ENCODE results near the gene PDZK1IP1. TPM values are rescaled to one million over a fixed set of nuclear protein-coding genes. Genes with fewer than 3 reads are reported as not detected.
A peak's percentile ranks its signal among the peaks of the same experiment; 100 is the strongest.

PDZK1IP1 gene, protein sequence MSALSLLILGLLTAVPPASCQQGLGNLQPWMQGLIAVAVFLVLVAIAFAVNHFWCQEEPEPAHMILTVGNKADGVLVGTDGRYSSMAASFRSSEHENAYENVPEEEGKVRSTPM
- total RNA-seq: 10 to 100 TPM in 1 of 4 donors, under 1 TPM in 1, not detected in 2; 0.78 to 13.0 TPM

DNA sequence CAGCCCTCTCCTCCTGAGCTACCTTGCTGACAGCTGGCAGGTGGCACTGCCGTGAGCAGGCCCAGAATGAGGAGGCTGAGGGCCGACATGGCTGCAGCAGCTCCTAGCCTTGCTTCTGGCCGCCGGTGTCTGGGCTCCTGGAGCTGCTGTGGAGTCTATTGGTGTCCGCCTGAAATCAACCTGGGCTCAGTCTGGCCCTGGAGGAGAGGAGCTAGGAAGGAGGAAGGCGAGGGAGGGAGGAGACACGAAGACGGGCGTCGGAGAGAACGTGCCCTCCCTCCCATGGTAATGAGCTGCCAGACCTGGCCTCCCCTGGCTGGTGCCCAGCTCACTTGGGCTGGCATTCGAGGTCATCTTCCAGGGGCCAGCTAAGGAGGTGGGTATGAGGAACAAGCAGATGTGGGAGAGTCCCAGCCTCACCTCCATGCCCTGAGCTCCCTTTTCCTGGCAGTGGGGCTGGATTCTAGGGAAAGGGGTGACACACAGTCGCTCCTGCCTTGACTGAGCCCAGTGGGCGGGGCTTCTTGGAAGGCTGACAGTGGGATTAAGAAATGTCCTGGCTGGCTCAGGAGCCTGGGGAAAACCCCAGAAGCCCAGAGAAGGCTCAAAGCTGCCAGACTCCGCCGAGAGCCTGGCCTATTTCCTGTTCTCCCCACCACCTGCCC lies at the start of gene PDZK1IP1:
Gene PDZK1IP1, minus strand, starts transcription at position 193 of the 665 bp plus-strand sequence. Its CDS starts 104 bp downstream, at position 89.
- ATAC-seq: peak; percentile 93
- Histone ChIP-seq H3K4me3 (no peak within 1 kb of the TSS), H3K27me3 (peaks cover 6% of the 10 kb centered on the region), H3K36me3 (no peaks in the 10 kb centered on the region), H3K27ac (peak within 1 kb of the TSS in 3 of 4 donors; percentile 15 to 69 (median 33)), H3K4me1 (peaks cover 0 to 29% (median 8%) of the 10 kb centered on the region in 3 donors), H3K9me3 (no peaks in the 10 kb centered on the region)
- TF ChIP-seq EP300 (IDR thresholded peaks at IDR 0.05): no peak
- peak; percentile 81 for TF ChIP-seq POLR2AphosphoS5 (IDR thresholded peaks at IDR 0.05)
- 35% methylated on average over 5 of the region's 16 CpGs; no CpG with 5 or more reads in 1 of the 2 donors for WGBS, 2 donors (ENCODE audit: low coverage in 1 of 2)

DNA sequence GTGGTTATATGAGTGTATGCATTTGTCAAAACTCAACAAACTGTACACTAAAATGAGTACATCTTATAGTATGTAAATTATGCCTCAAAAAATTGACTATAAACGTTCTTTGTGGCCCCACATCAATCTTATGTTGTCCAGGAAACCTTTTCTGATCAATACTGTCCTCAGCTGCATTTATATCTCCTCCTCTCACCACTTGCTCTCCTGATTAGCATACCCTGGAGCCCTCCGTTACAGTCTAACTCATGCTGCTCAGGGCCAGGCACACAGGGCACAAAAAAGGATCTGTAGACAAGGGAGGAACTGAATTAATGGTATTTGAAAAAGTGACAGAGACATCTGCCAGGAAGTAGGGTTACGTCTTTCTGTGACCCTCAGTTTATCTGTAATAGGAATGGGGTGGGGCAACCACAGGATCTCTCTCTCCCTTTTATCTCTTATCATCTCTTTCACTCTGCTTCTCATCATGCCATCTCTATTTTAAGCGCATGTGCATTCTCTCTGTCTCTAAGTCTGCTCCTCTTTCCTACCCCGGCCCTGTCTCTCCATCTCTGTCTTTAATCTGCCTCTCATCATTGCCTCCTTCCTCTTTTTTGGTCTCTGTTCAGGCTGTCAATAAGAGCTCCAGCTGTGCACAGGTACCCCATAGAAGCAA lies 49.2 kb upstream of the PDZK1IP1 start:
- TF ChIP-seq EP300 (IDR thresholded peaks at IDR 0.05): no peak
- TF ChIP-seq, protein P1, sequence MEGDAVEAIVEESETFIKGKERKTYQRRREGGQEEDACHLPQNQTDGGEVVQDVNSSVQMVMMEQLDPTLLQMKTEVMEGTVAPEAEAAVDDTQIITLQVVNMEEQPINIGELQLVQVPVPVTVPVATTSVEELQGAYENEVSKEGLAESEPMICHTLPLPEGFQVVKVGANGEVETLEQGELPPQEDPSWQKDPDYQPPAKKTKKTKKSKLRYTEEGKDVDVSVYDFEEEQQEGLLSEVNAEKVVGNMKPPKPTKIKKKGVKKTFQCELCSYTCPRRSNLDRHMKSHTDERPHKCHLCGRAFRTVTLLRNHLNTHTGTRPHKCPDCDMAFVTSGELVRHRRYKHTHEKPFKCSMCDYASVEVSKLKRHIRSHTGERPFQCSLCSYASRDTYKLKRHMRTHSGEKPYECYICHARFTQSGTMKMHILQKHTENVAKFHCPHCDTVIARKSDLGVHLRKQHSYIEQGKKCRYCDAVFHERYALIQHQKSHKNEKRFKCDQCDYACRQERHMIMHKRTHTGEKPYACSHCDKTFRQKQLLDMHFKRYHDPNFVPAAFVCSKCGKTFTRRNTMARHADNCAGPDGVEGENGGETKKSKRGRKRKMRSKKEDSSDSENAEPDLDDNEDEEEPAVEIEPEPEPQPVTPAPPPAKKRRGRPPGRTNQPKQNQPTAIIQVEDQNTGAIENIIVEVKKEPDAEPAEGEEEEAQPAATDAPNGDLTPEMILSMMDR (IDR thresholded peaks at IDR 0.05): no peak
- TF ChIP-seq POLR2AphosphoS5 (IDR thresholded peaks at IDR 0.05): no peak
- no peak for TF ChIP-seq POLR2A (IDR thresholded peaks at IDR 0.05)
- no peak for ATAC-seq
- Histone ChIP-seq H3K27me3 (peaks cover 50% of the 10 kb centered on the region), H3K27ac (no peak overlapping the region), H3K4me3 (no peak overlapping the region), H3K4me1 (peaks cover 0 to 12% (median 0%) of the 10 kb centered on the region in 3 donors), H3K9me3 (no peaks in the 10 kb centered on the region), H3K36me3 (no peaks in the 10 kb centered on the region)
- WGBS, 2 donors (ENCODE audit: low coverage in 1 of 2): 55 to 73% methylated on average over 5 of the region's 5 CpGs

DNA sequence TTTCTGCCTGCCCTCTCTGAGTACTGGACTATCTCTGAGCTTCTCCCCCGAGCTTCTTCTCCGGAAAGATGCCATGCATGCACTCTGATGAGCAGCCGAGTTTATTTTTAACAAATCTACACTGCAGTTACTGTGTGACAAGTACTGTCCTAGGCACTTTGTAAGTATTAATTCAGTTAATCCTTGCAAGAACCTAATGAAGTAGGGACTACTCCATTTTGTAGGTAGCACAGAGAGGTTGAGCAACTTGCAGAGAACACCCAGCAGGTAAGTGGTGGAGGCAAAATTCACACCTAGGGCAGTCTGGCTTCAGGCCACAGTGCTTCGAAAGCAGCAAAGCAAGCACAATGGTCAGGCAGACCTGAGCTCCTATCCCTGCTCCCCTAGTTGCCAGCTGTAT lies 46.0 kb upstream of the PDZK1IP1 start:
- WGBS, 2 donors (ENCODE audit: low coverage in 1 of 2): 69% methylated on average over 4 of the region's 4 CpGs; no CpG with 5 or more reads in 1 of the 2 donors
- Histone ChIP-seq H3K4me3 (no peak overlapping the region), H3K27me3 (peaks cover 59% of the 10 kb centered on the region), H3K9me3 (no peaks in the 10 kb centered on the region), H3K27ac (peak overlapping the region in 1 of 4 donors; percentile 41), H3K36me3 (no peaks in the 10 kb centered on the region), H3K4me1 (peaks cover 0 to 30% (median 11%) of the 10 kb centered on the region in 3 donors)
- no peak for ATAC-seq
- TF ChIP-seq EP300 (IDR thresholded peaks at IDR 0.05): no peak
- no peak for TF ChIP-seq POLR2AphosphoS5 (IDR thresholded peaks at IDR 0.05)
- TF ChIP-seq, protein P1 (IDR thresholded peaks at IDR 0.05): no peak
- TF ChIP-seq POLR2A (IDR thresholded peaks at IDR 0.05): no peak

DNA sequence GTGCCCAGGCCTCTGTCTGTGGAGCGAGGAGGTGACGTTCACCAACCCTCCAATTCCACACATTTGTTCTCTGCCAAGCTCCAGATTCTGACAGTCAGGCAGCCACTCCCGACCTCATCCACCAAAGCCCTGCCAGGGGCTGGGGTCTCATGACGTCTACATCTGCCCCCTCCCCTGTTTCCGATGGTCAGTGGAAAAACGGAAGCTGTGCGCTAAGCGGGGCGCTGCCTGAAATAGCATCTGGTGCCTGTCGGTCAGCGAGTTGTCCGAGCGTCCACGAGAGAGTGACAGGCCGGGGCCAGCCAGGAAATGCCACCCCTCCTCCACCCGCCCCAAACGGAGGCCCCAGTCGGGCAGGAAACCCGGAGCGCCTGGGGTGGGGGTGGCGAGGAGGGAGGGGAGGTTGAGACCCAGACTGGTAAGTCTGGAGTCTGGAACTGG lies 45.4 kb upstream of the PDZK1IP1 start:
- H3K27ac ChIP-seq: peak overlapping the region in 2 of 4 donors; percentile 6 to 41
- ATAC-seq: no peak
- TF ChIP-seq POLR2A (IDR thresholded peaks at IDR 0.05) (no peak), POLR2AphosphoS5 (IDR thresholded peaks at IDR 0.05) (no peak), EP300 (IDR thresholded peaks at IDR 0.05) (no peak)
- TF ChIP-seq, protein P1 (IDR thresholded peaks at IDR 0.05): no peak
- H3K36me3 ChIP-seq: no peaks in the 10 kb centered on the region
- H3K9me3 ChIP-seq: no peaks in the 10 kb centered on the region
- H3K4me3 ChIP-seq: no peak overlapping the region
- 80% methylated on average over 1 of the region's 21 CpGs; no CpG with 5 or more reads in 1 of the 2 donors for WGBS, 2 donors (ENCODE audit: low coverage in 1 of 2)
- H3K4me1 ChIP-seq: peaks cover 0 to 36% (median 13%) of the 10 kb centered on the region in 3 donors
- H3K27me3 ChIP-seq: peaks cover 59% of the 10 kb centered on the region

DNA sequence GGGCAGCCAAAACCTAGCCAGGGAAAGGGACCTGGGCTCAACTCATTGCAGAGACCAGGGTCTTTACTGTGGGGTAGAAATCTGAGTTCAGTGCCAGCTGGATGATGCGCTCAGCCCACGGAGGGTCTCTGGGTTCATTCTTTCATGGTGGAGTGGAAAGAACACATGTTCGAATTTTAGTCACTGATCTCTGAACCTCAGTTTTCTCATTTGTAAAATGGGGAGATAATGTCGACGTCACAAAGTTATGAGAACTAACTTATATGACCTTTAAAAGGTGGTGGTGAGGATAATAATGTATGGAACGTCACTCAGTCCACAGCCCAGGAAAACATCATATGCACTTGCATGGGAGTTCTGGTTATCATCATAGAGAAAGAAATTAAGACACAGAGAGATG lies 43.4 kb upstream of the PDZK1IP1 start:
- Histone ChIP-seq H3K27me3 (peaks cover 69% of the 10 kb centered on the region), H3K4me1 (peaks cover 0 to 44% (median 13%) of the 10 kb centered on the region in 3 donors), H3K4me3 (no peak overlapping the region), H3K27ac (no peak overlapping the region), H3K36me3 (no peaks in the 10 kb centered on the region), H3K9me3 (no peaks in the 10 kb centered on the region)
- 63 to 69% methylated on average over 4 to 6 of the region's 6 CpGs for WGBS, 2 donors (ENCODE audit: low coverage in 1 of 2)
- ATAC-seq: no peak
- TF ChIP-seq POLR2A (IDR thresholded peaks at IDR 0.05): no peak
- no peak for TF ChIP-seq EP300 (IDR thresholded peaks at IDR 0.05)
- TF ChIP-seq POLR2AphosphoS5 (IDR thresholded peaks at IDR 0.05): no peak
- TF ChIP-seq, protein P1 (IDR thresholded peaks at IDR 0.05): no peak

Measured in gastroesophageal sphincter (tissue), 4 donors.